Measurements from ENCODE around the gene PTPRG. TPM values are rescaled to one million over a fixed set of nuclear protein-coding genes. Genes with fewer than 3 reads are reported as not detected.
"Not testable (repeated sequence)": the region's sequence is repeated elsewhere in the genome, so short reads cannot be mapped to it uniquely, and the experiment has no call there.

The PTPRG gene
- total RNA-seq, 2 donors from 2014 or later = 33.9 to 39.2 TPM

- Histone ChIP-seq H3K9me3 (no peaks in the 10 kb centered on the region), H3K27ac (peak overlapping the region; percentile 36 to 67), H3K27me3 (no peaks in the 10 kb centered on the region), H3K4me1 (peaks cover 0 to 33% of the 10 kb centered on the region in 2 donors), H3K4me3 (no peak overlapping the region), H3K36me3 (no peaks in the 10 kb centered on the region)
- no peak for TF ChIP-seq CTCF (IDR thresholded peaks at IDR 0.05)
- no peak for DNase-seq (ENCODE audit: low spot score)
Observed at GRCh38 chr3:61687663-61688306, 126.4 kb downstream of the PTPRG start.

GRCh38 chr3:61688307-61688984 lies 127.1 kb downstream of the PTPRG start:
- peaks cover 0 to 33% of the 10 kb centered on the region in 2 donors for H3K4me1 ChIP-seq
- TF ChIP-seq CTCF (IDR thresholded peaks at IDR 0.05) = no peak
- peak overlapping the region; percentile 36 to 67 for H3K27ac ChIP-seq
- no peak for DNase-seq (ENCODE audit: low spot score)
- H3K36me3 ChIP-seq = no peaks in the 10 kb centered on the region
- H3K27me3 ChIP-seq = no peaks in the 10 kb centered on the region
- no peaks in the 10 kb centered on the region for H3K9me3 ChIP-seq
- H3K4me3 ChIP-seq = no peak overlapping the region

- Histone ChIP-seq H3K27me3 (no peaks in the 10 kb centered on the region), H3K9me3 (no peaks in the 10 kb centered on the region), H3K27ac (no peak overlapping the region), H3K4me3 (no peak overlapping the region), H3K36me3 (no peaks in the 10 kb centered on the region), H3K4me1 (peaks cover 0 to 29% of the 10 kb centered on the region in 2 donors)
- no peak for TF ChIP-seq CTCF (IDR thresholded peaks at IDR 0.05)
- no peak for DNase-seq (ENCODE audit: low spot score)
Observed at GRCh38 chr3:61690016-61690415, 128.6 kb downstream of the PTPRG start.

GRCh38 chr3:61691466-61691865 lies 130.1 kb downstream of the PTPRG start:
- Histone ChIP-seq H3K36me3 (no peaks in the 10 kb centered on the region), H3K4me3 (no peak overlapping the region), H3K4me1 (peaks cover 0 to 15% of the 10 kb centered on the region in 2 donors), H3K9me3 (no peaks in the 10 kb centered on the region), H3K27me3 (no peaks in the 10 kb centered on the region), H3K27ac (no peak overlapping the region)
- no peak for TF ChIP-seq CTCF (IDR thresholded peaks at IDR 0.05)
- no peak for DNase-seq (ENCODE audit: low spot score)

- no peak overlapping the region for H3K4me3 ChIP-seq
- no peak for TF ChIP-seq CTCF (IDR thresholded peaks at IDR 0.05)
- no peak overlapping the region for H3K27ac ChIP-seq
- H3K4me1 ChIP-seq = no peaks in the 10 kb centered on the region
- no peaks in the 10 kb centered on the region for H3K27me3 ChIP-seq
- no peaks in the 10 kb centered on the region for H3K9me3 ChIP-seq
- H3K36me3 ChIP-seq = no peaks in the 10 kb centered on the region
- no peak for DNase-seq (ENCODE audit: low spot score)
Observed at GRCh38 chr3:61697301-61697700, 135.9 kb downstream of the PTPRG start.

GRCh38 chr3:61698278-61699072 lies 137.1 kb downstream of the PTPRG start:
- H3K9me3 ChIP-seq; DNase-seq (ENCODE audit: low spot score); H3K4me1 ChIP-seq; H3K27ac ChIP-seq; H3K36me3 ChIP-seq; H3K4me3 ChIP-seq; H3K27me3 ChIP-seq: not testable (repeated sequence)
